Omental fat pad (tissue), 4 donors: ENCODE measurements around the gene FRMPD4. TPM values are rescaled to one million over a fixed set of nuclear protein-coding genes. Genes with fewer than 3 reads are reported as not detected.

Experiments
- ATAC-seq: fragments of 150-250 bp; one replicate; pipeline ENCODE4 v1.9.1; 2016; ENCODE audit warnings: mild to moderate bottlenecking, moderate library complexity; ENCODE audit not compliant: low FRiP score
- DNase-seq: peaks from one replicate; pipeline ENCODE4 v3.0.0-alpha.2; 2019; ENCODE audit warnings: low spot score
- total RNA-seq, 4 donors: library from RNA; depleted of rRNA; stranded (reverse); fragments of >200 nt; gene quantifications; one replicate each; pipeline ENCODE4 v1.1.0, GENCODE V29; 2016
- TF ChIP-seq, protein P1 (sequence below), 3 donors: fragments of 450-650 bp; IDR thresholded peaks; one replicate each; pipeline ENCODE4 v1.5.1; 2016 to 2017; ENCODE audit warnings: antibody characterized with exemption in 3 of 3, mild to moderate bottlenecking in 3 of 3, moderate library complexity in 2 of 3

Gene FRMPD4
- total RNA-seq, 4 donors from 2014 or later: 0.12 to 0.47 (median 0.25) TPM

DNA sequence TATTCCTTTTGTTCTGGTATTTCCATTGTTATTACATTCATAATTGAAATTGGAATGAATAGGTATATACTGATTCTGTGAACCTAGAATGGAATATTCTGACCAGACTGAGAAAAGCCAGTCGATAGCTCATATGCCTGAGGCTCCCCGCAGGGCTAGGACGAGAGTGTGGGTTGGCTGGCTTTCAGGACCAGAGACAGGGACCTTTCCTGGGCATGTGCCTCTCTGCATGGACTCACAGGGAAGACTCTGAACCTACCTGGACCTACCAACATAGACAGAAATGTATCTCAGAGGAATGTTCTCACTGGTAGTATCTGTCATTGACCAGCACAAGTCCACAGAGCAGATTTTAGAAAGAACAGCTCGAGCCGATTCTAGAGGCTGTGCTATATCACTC lies 214.6 kb downstream of the FRMPD4 start:
- TF ChIP-seq, protein P1, sequence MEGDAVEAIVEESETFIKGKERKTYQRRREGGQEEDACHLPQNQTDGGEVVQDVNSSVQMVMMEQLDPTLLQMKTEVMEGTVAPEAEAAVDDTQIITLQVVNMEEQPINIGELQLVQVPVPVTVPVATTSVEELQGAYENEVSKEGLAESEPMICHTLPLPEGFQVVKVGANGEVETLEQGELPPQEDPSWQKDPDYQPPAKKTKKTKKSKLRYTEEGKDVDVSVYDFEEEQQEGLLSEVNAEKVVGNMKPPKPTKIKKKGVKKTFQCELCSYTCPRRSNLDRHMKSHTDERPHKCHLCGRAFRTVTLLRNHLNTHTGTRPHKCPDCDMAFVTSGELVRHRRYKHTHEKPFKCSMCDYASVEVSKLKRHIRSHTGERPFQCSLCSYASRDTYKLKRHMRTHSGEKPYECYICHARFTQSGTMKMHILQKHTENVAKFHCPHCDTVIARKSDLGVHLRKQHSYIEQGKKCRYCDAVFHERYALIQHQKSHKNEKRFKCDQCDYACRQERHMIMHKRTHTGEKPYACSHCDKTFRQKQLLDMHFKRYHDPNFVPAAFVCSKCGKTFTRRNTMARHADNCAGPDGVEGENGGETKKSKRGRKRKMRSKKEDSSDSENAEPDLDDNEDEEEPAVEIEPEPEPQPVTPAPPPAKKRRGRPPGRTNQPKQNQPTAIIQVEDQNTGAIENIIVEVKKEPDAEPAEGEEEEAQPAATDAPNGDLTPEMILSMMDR (IDR thresholded peaks at IDR 0.05): no peak
- DNase-seq: no peak
- ATAC-seq: no peak

DNA sequence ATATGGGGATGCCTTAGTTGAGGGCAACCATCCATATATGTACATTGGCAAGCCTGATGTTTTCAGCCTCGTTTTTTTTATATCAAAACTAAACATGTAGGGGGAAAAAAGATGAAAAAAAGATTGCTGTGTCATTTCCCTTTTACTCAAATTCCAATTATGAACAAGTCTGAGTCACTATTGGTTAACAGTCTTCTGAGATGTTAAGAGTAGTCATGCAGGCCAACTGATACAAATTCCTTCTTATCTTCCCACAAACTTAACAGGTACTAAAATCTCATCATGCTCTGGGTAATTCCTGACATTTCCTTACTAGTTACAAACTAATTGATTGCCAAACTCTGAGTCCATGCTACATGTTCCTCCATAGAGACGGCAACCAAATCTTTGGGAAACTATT lies 222.1 kb downstream of the FRMPD4 start:
- DNase-seq (no peak), ATAC-seq (no peak)
- TF ChIP-seq, protein P1 (IDR thresholded peaks at IDR 0.05): no peak

DNA sequence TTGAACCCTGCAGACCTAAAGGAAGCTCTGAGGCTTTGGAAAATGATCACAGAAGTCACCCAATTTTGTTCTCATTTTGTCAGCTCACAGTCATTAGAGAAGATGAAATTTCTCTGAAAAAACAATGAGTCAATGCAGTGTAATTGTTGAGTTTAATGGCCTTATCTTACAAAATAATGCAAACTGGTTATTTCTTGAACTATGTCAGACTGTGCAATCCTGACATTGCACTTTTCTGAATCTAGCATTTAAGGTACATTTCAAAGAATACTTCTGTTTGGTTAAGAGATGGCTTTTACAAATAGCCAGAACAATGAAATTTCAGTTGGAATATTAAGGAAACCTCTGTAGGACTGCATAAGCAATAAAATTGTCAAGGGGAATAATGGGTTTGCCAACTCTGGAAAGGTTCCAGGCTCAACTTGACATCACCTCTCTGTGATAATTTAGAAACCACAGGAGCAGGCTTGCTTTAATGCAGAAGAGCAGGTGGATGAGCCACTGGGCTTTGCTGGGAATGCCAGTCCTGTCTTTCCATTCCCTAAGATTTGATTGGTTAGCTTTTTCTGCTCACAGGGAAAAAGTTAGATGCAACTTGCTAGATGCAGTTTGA lies 222.8 kb downstream of the FRMPD4 start:
- TF ChIP-seq, protein P1 (IDR thresholded peaks at IDR 0.05): no peak
- ATAC-seq (no peak), DNase-seq (no peak)

DNA sequence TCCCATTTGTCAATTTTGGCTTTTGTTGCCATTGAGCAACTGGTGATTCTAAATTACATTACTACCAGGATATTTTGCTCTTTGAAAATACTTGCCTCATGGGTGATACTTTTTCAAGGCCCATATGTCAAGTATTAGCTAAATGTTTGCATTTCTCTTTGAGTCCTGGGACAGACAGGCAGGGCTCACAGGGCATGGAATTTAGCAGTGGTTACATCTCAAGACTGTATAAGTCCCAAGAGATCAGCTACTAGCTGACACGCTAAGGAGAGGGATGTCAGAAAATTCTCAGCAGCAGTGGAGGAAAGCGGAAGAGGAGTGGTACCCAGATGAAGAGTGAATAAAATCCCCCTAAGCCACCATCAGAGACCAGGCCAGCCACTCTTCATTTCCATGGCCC lies 224.9 kb downstream of the FRMPD4 start:
- TF ChIP-seq, protein P1 (IDR thresholded peaks at IDR 0.05): no peak
- no peak for ATAC-seq
- no peak for DNase-seq

DNA sequence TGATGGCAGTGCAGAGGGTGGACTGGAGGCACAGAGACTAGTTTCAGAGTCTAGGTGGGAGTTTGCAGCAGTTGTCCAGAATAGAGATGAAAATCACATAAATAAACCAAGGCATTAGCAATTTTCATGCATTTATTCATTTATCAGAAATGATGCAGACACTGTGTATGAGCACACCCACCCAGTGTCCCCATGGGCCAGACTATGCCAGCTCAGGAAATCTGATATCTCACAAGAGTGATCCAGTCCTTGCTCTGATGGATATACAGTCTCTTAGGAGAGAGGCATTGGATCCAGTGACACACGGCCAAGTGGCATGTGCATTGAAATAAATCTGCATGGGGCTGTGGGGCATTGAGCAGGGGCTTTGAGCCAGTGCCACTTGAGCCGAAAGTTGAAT lies 228.2 kb downstream of the FRMPD4 start:
- DNase-seq: no peak
- ATAC-seq: no peak
- TF ChIP-seq, protein P1 (IDR thresholded peaks at IDR 0.05): no peak

DNA sequence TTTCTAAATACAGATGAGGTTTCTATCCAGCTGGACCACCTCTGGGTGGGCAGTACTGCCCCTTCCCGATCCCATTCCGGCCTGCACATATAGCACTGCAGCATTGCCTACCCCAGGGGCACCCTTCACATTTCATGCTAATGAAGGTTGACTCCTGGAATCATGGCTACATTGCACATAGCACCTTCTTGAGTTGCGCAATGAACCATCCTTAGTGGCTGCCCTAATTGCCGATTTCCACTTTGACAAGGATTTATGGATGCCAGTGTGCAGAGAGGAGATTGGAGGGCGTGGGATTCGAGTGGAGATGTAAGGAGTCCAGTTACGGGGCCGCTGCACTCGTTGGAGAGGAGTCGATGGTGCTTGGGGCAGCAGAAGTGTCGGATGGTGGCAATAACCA lies 229.0 kb downstream of the FRMPD4 start:
- DNase-seq: no peak
- no peak for ATAC-seq
- TF ChIP-seq, protein P1 (IDR thresholded peaks at IDR 0.05): no peak

DNA sequence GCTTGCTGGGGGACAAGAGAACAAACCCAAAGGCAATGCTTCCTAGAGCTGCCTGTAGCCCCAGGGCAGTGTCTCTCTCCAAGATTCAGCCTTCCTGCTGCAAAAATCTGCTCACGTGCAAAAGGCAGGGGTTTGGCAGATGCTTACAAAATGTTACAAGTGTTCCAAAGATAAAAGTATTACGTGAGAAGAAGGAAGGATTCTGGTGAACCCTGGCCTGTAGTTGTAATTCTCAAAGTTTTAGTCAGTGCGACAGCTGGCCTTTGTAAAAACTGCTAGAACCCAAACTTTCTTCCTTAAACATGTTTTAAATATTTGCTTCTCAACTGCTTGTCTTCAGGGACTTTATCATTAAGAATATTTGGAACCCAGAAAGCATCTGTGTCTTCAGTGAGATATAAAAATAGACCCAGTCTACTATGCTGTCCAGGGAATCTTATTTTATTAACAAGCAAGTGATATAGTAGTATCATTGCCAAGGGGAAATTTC lies 232.3 kb downstream of the FRMPD4 start:
- TF ChIP-seq, protein P1 (IDR thresholded peaks at IDR 0.05): no peak
- ATAC-seq (no peak), DNase-seq (no peak)
